Peyer's patch (tissue), 4 donors: ENCODE measurements around the gene AHI1. TPM values are rescaled to one million over a fixed set of nuclear protein-coding genes. Genes with fewer than 3 reads are reported as not detected.
"Not testable (repeated sequence)": the region's sequence is repeated elsewhere in the genome, so short reads cannot be mapped to it uniquely, and the experiment has no call there.

Experiments used
- DNase-seq, 3 donors: peaks; one replicate each; pipeline ENCODE4 v3.0.0-alpha.2; 2017 to 2019
- H3K27ac ChIP-seq, 4 donors: fragments of 200-600 bp; sonication (generic); one replicate each; pipeline ENCODE4 v1.5.1; 2016 to 2019
- H3K27me3 ChIP-seq, 2 donors: fragments of 200-600 bp; sonication (generic); one replicate each; pipeline ENCODE4 v1.5.1; 2019
- H3K36me3 ChIP-seq, 3 donors: fragments of 200-600 bp; sonication (generic); one replicate each; pipeline ENCODE4 v1.5.1; 2016 to 2019
- H3K4me1 ChIP-seq, 4 donors: fragments of 200-600 bp; sonication (generic); one replicate each; pipeline ENCODE4 v1.5.1; 2016 to 2019
- H3K4me3 ChIP-seq, 4 donors: fragments of 200-600 bp; sonication (generic); 1 replicate in 3 of 4; 2 replicates in 1 of 4; pipeline ENCODE4 v1.5.1; 2016 to 2019; ENCODE audit warnings: mild to moderate bottlenecking in 1 of 4
- H3K9me3 ChIP-seq, 4 donors: fragments of 200-600 bp; sonication (generic); one replicate each; pipeline ENCODE4 v1.5.1; 2016 to 2019; ENCODE audit warnings: mild to moderate bottlenecking in 1 of 4
- POLR2A ChIP-seq, 2 donors: fragments of 450-650 bp; IDR thresholded peaks; one replicate each; pipeline ENCODE4 v1.5.1; 2017; ENCODE audit warnings: antibody characterized with exemption in 2 of 2, mild to moderate bottlenecking in 2 of 2, moderate library complexity in 2 of 2
- total RNA-seq, 4 donors: library from RNA; depleted of rRNA; stranded (reverse); fragments of >200 nt; gene quantifications; one replicate each; pipeline ENCODE4 v1.1.0, GENCODE V29; 2016
- TF ChIP-seq, protein P1 (sequence below), 6 experiments: fragments of 450-650 bp in 4 of 6; fragments of 200-600 bp in 2 of 6; sonication (generic) in 1 of 6; IDR thresholded peaks; one replicate each; pipeline ENCODE4 v1.5.1; 2017 to 2019; ENCODE audit warnings: antibody characterized with exemption in 6 of 6, mild to moderate bottlenecking in 3 of 6, moderate library complexity in 1 of 6

Gene AHI1
- total RNA-seq, 4 donors from 2014 or later, result 4.4 to 141 (median 17.6) TPM

GRCh38 chr6:135379647-135380046, 117.9 kb downstream of the AHI1 start:
- Histone ChIP-seq H3K27me3 (no peaks in the 10 kb centered on the region), H3K9me3 (no peaks in the 10 kb centered on the region), H3K27ac (no peak overlapping the region), H3K4me1 (no peaks in the 10 kb centered on the region), H3K4me3 (no peak overlapping the region), H3K36me3 (no peaks in the 10 kb centered on the region)
- no peak for DNase-seq
- TF ChIP-seq, protein P1, sequence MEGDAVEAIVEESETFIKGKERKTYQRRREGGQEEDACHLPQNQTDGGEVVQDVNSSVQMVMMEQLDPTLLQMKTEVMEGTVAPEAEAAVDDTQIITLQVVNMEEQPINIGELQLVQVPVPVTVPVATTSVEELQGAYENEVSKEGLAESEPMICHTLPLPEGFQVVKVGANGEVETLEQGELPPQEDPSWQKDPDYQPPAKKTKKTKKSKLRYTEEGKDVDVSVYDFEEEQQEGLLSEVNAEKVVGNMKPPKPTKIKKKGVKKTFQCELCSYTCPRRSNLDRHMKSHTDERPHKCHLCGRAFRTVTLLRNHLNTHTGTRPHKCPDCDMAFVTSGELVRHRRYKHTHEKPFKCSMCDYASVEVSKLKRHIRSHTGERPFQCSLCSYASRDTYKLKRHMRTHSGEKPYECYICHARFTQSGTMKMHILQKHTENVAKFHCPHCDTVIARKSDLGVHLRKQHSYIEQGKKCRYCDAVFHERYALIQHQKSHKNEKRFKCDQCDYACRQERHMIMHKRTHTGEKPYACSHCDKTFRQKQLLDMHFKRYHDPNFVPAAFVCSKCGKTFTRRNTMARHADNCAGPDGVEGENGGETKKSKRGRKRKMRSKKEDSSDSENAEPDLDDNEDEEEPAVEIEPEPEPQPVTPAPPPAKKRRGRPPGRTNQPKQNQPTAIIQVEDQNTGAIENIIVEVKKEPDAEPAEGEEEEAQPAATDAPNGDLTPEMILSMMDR (IDR thresholded peaks at IDR 0.05), result no peak
- TF ChIP-seq POLR2A (IDR thresholded peaks at IDR 0.05), result no peak

GRCh38 chr6:135372758-135373157, 124.8 kb downstream of the AHI1 start:
- H3K36me3 ChIP-seq, result no peaks in the 10 kb centered on the region
- H3K27me3 ChIP-seq, result no peaks in the 10 kb centered on the region
- H3K9me3 ChIP-seq, result no peaks in the 10 kb centered on the region
- no peak overlapping the region for H3K4me3 ChIP-seq
- DNase-seq, result no peak
- no peaks in the 10 kb centered on the region for H3K4me1 ChIP-seq
- TF ChIP-seq POLR2A (IDR thresholded peaks at IDR 0.05), result no peak
- TF ChIP-seq, protein P1 (IDR thresholded peaks at IDR 0.05), result no peak
- H3K27ac ChIP-seq, result no peak overlapping the region

DNA sequence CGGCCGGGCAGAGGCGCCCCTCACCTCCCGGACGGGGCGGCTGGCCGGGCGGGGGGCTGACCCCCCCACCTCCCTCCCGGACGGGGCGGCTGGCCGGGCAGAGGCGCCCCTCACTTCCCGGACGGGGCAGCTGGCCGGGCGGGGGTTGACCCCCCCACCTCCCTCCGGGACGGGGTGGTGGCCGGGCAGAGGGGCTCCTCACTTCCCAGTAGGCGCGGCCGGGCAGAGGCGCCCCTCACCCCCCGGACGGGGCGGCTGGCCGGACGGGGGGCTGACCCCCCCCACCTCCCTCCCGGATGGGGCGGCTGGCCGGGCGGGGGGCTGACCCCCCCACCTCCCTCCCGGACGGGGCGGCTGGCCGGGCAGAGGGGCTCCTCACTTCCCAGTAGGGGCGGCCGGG, 133.9 kb downstream of the AHI1 start:
- not testable (repeated sequence) for H3K4me1 ChIP-seq, DNase-seq, H3K36me3 ChIP-seq, H3K4me3 ChIP-seq, H3K27ac ChIP-seq, H3K27me3 ChIP-seq, H3K9me3 ChIP-seq

DNA sequence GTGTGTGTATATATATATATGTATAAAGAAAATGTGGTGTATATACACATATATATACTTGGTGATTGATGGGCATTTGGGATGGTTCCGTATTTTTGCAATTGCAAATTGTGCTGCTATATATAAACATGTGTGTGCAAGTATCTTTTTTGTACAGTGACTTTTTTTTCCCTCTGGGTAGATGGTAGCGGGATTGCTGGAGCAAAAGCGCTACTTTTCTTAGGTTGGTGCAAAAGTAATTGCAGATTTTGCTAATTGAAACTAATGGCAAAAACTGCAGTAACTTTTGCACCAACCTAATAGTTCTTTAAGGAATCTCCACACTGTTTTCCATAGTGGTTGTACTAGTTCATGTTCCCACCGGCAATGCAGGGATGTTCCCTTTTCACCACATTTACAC, 135.4 kb downstream of the AHI1 start:
- H3K27me3 ChIP-seq, result no peaks in the 10 kb centered on the region
- no peaks in the 10 kb centered on the region for H3K4me1 ChIP-seq
- no peaks in the 10 kb centered on the region for H3K9me3 ChIP-seq
- H3K36me3 ChIP-seq, result no peaks in the 10 kb centered on the region
- H3K4me3 ChIP-seq, result no peak overlapping the region
- TF ChIP-seq, protein P1 (IDR thresholded peaks at IDR 0.05), result no peak
- no peak for TF ChIP-seq POLR2A (IDR thresholded peaks at IDR 0.05)
- no peak for DNase-seq
- no peak overlapping the region for H3K27ac ChIP-seq

GRCh38 chr6:135360222-135360621, 137.3 kb downstream of the AHI1 start:
- Histone ChIP-seq H3K9me3 (no peaks in the 10 kb centered on the region), H3K4me3 (no peak overlapping the region), H3K27ac (no peak overlapping the region), H3K27me3 (no peaks in the 10 kb centered on the region), H3K36me3 (no peaks in the 10 kb centered on the region), H3K4me1 (no peaks in the 10 kb centered on the region)
- no peak for DNase-seq
- TF ChIP-seq POLR2A (IDR thresholded peaks at IDR 0.05), result no peak
- TF ChIP-seq, protein P1 (IDR thresholded peaks at IDR 0.05), result no peak

DNA sequence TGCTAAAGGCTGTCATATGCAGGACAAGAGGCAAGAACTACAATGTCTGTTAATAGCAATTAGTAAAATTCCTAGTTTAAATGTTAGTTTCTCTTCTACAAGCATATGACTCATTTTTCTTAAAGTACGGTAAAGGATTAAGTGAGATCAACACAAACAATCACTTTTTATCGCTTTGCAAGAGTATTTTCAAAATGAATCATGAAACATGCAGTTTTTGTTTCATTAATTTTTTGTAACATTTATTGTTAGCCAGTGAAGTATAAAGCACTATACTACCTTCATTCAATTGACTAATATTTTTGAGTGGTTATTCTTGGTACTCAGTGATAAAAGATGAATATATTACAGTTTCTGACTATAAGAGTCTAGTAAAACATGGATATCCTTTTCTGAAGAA, 138.6 kb downstream of the AHI1 start:
- Histone ChIP-seq H3K4me3 (no peak overlapping the region), H3K9me3 (no peaks in the 10 kb centered on the region), H3K27me3 (no peaks in the 10 kb centered on the region), H3K27ac (no peak overlapping the region), H3K4me1 (peaks cover 0 to 6% (median 0%) of the 10 kb centered on the region in 4 donors), H3K36me3 (no peaks in the 10 kb centered on the region)
- no peak for DNase-seq
- no peak for TF ChIP-seq POLR2A (IDR thresholded peaks at IDR 0.05)
- TF ChIP-seq, protein P1 (IDR thresholded peaks at IDR 0.05), result no peak
